ENCODE data around the gene RD3L.
"Not testable (repeated sequence)": the region's sequence is repeated elsewhere in the genome, so short reads cannot be mapped to it uniquely, and the experiment has no call there.

RD3L gene

DNA sequence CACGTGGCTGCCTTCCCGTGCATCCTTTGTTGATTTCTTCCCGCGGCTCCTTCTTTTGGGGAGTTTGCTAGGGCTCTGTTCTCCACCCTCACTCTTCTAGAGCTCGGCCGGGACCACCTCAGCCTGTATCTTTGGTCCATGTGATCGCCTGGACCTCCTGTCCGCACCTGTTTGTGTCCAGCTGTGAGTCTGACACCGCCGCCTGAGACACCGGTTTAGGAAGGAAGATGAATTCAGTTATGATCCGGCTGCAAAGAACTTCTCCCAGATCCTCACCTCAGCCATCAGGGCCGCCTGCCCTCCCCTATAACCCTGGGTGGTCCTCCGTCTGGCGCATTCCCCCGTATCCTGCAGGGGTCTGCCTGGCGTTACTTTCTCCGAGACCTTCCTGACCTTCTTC, 14.8 kb downstream of the RD3L start:
- no peak overlapping the region for H3K4me3 ChIP-seq (ENCODE audit: low read depth, low read length)
- DNase-seq (ENCODE audit: low read depth), result no peak
- TF ChIP-seq POLR2A (IDR thresholded peaks at IDR 0.05; ENCODE audit: extremely low read depth, insufficient read length), result no peak
- TF ChIP-seq MYC (IDR thresholded peaks at IDR 0.05; ENCODE audit: low read depth, low read length), result no peak
- TF ChIP-seq, protein P1, sequence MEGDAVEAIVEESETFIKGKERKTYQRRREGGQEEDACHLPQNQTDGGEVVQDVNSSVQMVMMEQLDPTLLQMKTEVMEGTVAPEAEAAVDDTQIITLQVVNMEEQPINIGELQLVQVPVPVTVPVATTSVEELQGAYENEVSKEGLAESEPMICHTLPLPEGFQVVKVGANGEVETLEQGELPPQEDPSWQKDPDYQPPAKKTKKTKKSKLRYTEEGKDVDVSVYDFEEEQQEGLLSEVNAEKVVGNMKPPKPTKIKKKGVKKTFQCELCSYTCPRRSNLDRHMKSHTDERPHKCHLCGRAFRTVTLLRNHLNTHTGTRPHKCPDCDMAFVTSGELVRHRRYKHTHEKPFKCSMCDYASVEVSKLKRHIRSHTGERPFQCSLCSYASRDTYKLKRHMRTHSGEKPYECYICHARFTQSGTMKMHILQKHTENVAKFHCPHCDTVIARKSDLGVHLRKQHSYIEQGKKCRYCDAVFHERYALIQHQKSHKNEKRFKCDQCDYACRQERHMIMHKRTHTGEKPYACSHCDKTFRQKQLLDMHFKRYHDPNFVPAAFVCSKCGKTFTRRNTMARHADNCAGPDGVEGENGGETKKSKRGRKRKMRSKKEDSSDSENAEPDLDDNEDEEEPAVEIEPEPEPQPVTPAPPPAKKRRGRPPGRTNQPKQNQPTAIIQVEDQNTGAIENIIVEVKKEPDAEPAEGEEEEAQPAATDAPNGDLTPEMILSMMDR (IDR thresholded peaks at IDR 0.05; ENCODE audit: low read depth, low read length), result no peak
- no peak for TF ChIP-seq MAX (IDR thresholded peaks at IDR 0.05; ENCODE audit: low read depth, low read length)

GRCh38 chr14:103925316-103925715, 17.0 kb downstream of the RD3L start:
- no peak for TF ChIP-seq POLR2A (IDR thresholded peaks at IDR 0.05; ENCODE audit: extremely low read depth, insufficient read length)
- TF ChIP-seq, protein P1 (IDR thresholded peaks at IDR 0.05; ENCODE audit: low read depth, low read length), result no peak
- TF ChIP-seq MAX (IDR thresholded peaks at IDR 0.05; ENCODE audit: low read depth, low read length), result no peak
- no peak for TF ChIP-seq MYC (IDR thresholded peaks at IDR 0.05; ENCODE audit: low read depth, low read length)
- DNase-seq (ENCODE audit: low read depth), result peak; percentile 25
- H3K4me3 ChIP-seq (ENCODE audit: low read depth, low read length), result no peak overlapping the region

DNA sequence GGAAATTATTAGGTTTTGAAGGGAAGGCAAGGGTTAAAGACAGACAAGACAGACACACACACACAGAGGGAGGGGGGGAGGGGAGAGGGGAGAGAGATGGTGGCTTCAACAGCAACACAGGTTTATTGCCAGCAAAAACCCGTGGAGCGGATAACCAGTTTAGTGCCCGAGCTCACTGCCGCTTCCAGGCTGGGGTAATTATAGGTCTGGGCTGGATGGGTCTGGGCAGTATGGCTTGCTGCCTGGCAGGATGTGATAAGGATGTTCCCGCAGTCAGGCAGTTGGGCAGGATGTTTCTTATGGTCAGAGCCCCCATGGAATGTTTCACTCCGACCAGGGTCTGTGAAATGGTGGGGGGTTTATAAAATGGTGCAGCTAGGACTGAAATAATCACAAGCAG, 18.5 kb downstream of the RD3L start:
- DNase-seq (ENCODE audit: low read depth), result no peak
- TF ChIP-seq MAX (IDR thresholded peaks at IDR 0.05; ENCODE audit: low read depth, low read length), result no peak
- no peak for TF ChIP-seq MYC (IDR thresholded peaks at IDR 0.05; ENCODE audit: low read depth, low read length)
- TF ChIP-seq POLR2A (IDR thresholded peaks at IDR 0.05; ENCODE audit: extremely low read depth, insufficient read length), result no peak
- TF ChIP-seq, protein P1 (IDR thresholded peaks at IDR 0.05; ENCODE audit: low read depth, low read length), result no peak
- H3K4me3 ChIP-seq (ENCODE audit: low read depth, low read length), result no peak overlapping the region

DNA sequence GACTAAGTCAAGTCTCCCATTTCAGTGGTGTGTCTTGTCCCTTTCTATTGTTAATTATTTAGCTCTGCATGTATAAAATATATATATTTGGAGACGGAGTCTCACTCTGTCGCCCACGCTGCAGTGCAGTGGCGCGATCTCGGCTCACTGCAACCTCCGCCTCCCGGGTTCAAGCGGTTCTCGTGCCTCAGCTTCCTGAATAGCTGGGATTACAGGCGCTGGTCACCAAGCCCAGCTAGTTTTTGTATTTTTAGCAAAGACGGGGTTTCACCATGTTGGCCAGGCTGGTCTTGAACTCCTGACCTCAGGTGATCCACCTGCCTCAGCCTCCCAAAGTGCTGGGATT, 20.5 kb downstream of the RD3L start:
- not testable (repeated sequence) for H3K4me3 ChIP-seq (ENCODE audit: low read depth, low read length)

GRCh38 chr14:103920981-103921854, 21.1 kb downstream of the RD3L start:
- DNase-seq (ENCODE audit: low read depth), result peak; percentile 92
- H3K4me3 ChIP-seq (ENCODE audit: low read depth, low read length), result peak overlapping the region; percentile 100
- TF ChIP-seq POLR2A (IDR thresholded peaks at IDR 0.05; ENCODE audit: extremely low read depth, insufficient read length), result peak; percentile 90
- TF ChIP-seq, protein P1 (IDR thresholded peaks at IDR 0.05; ENCODE audit: low read depth, low read length), result peak; percentile 88
- peak; percentile 70 for TF ChIP-seq MYC (IDR thresholded peaks at IDR 0.05; ENCODE audit: low read depth, low read length)
- peak; percentile 69 for TF ChIP-seq MAX (IDR thresholded peaks at IDR 0.05; ENCODE audit: low read depth, low read length)

More for the DNA sequence above, 20.5 kb downstream of the RD3L start:
- not testable (repeated sequence) for DNase-seq (ENCODE audit: low read depth)

- no peak overlapping the region for H3K4me3 ChIP-seq (ENCODE audit: low read depth, low read length)
- TF ChIP-seq, protein P1 (IDR thresholded peaks at IDR 0.05; ENCODE audit: low read depth, low read length), result no peak
- no peak for TF ChIP-seq POLR2A (IDR thresholded peaks at IDR 0.05; ENCODE audit: extremely low read depth, insufficient read length)
- no peak for TF ChIP-seq MAX (IDR thresholded peaks at IDR 0.05; ENCODE audit: low read depth, low read length)
- TF ChIP-seq MYC (IDR thresholded peaks at IDR 0.05; ENCODE audit: low read depth, low read length), result no peak
- DNase-seq (ENCODE audit: low read depth), result no peak
Observed at GRCh38 chr14:103916636-103917262, 25.6 kb downstream of the RD3L start.
